ENCODE results near the gene HRH3. TPM values are rescaled to one million over a fixed set of nuclear protein-coding genes. Genes with fewer than 3 reads are reported as not detected.

The HRH3 gene
- total RNA-seq, 1 experiment from 2014 or later, result 1.8 TPM

GRCh38 chr20:62214067-62214466, 6.0 kb downstream of the HRH3 start:
- Histone ChIP-seq H3K27ac (ENCODE audit: insufficient read length, low read depth, low read length) (no peak overlapping the region), H2BK5ac (ENCODE audit: insufficient read length, low read length) (no peak overlapping the region), H3K23ac (ENCODE audit: insufficient read length, low read depth, low read length) (no peak overlapping the region), H2BK20ac (ENCODE audit: low read depth, low read length, poor library complexity, severe bottlenecking) (no peak overlapping the region), H3K9me3 (ENCODE audit: control insufficient read depth, low read depth, low read length) (no peaks in the 10 kb centered on the region), H2AFZ (ENCODE audit: low read length) (no peak overlapping the region), H4K8ac (replicated peaks; ENCODE audit: insufficient read length, low read depth, low read length) (no peak overlapping the region), H3K4ac (ENCODE audit: low read depth, low read length) (no peak overlapping the region), H3K4me1 (ENCODE audit: insufficient read depth, low read length) (no peaks in the 10 kb centered on the region), H4K20me1 (ENCODE audit: control insufficient read depth, insufficient read depth, insufficient read length) (no peaks in the 10 kb centered on the region), H3K18ac (ENCODE audit: insufficient read length, low read depth, low read length) (no peak overlapping the region), H3K56ac (ENCODE audit: insufficient read length, low read depth, low read length) (no peak overlapping the region), H3K9ac (ENCODE audit: extremely low read depth, insufficient read length, low read length) (no peak overlapping the region), H2AK5ac (ENCODE audit: insufficient read length, low read length) (no peak overlapping the region), H3K14ac (ENCODE audit: insufficient read depth, low read length) (no peak overlapping the region), H3K23me2 (ENCODE audit: insufficient read length, low read depth, low read length, poor library complexity, severe bottlenecking) (no peaks in the 10 kb centered on the region), H3T11ph (ENCODE audit: low read length) (no peak overlapping the region), H2BK15ac (ENCODE audit: low read depth, low read length) (no peak overlapping the region), H4K91ac (ENCODE audit: insufficient read length, low read depth, low read length) (no peak overlapping the region), H3K4me2 (ENCODE audit: insufficient read depth, insufficient read length, low read length) (no peak overlapping the region), H3K79me2 (ENCODE audit: insufficient read depth, low read length) (no peaks in the 10 kb centered on the region), H3K79me1 (ENCODE audit: insufficient read depth, low read depth, low read length, poor library complexity, severe bottlenecking) (no peaks in the 10 kb centered on the region), H2BK12ac (ENCODE audit: insufficient read length, low read depth, low read length) (no peak overlapping the region), H3K27me3 (ENCODE audit: insufficient read depth, low read length) (peaks cover 12% of the 10 kb centered on the region; the same call in 1 of the 2 replicates), H2BK120ac (ENCODE audit: low read depth, low read length, poor library complexity, severe bottlenecking) (no peak overlapping the region), H4K5ac (ENCODE audit: insufficient read length, low read depth, low read length) (no peak overlapping the region)
- no peak for DNase-seq
- no peak overlapping the region for H3K27ac Mint-ChIP-seq
- no peaks in the 10 kb centered on the region for H3K36me3 Mint-ChIP-seq (ENCODE audit: insufficient read depth in 1 of 3, low read depth in 3 of 3)
- H3K9me3 Mint-ChIP-seq, result no peaks in the 10 kb centered on the region
- H3K4me3 Mint-ChIP-seq, result no peak overlapping the region
- peaks cover 9 to 24% of the 10 kb centered on the region in 2 experiments for H3K4me1 Mint-ChIP-seq
- no CpG with 5 or more reads among the region's 12 CpGs for WGBS (ENCODE audit: extremely low coverage, insufficient read length, low lambda C conversion rate)
- H3K27me3 Mint-ChIP-seq (ENCODE audit: low read depth), result peaks cover 53% of the 10 kb centered on the region
- no peak for TF ChIP-seq CTCF (conservative IDR thresholded peaks at IDR 0.05)
